NCI-H2029 (cell line): ENCODE data around the gene FAM170B.

Experiments used
- DNase-seq: peaks from one replicate; lab custom pipeline; 2025; lab: John Stamatoyannopoulos, UW

Gene FAM170B

DNA sequence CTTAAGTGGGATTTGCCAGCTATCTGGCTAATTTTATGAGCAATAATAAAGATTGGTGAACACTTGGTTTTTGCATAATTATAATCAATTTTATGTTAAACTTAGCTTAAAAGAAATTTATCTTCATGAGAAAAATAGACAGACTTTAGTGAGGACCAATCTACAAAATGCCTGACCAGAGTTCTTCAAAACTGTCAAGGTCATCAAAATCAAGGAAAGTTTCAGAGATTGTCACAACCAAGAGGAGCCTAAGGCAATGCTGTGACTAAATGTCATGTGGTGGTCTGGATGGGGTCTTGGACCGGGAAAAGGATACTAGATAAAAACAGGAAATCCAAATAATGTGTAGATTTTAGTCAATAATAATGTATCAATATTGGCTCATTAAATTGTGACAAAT is 17.7 kb upstream of the FAM170B start:
- DNase-seq, result no peak

DNA sequence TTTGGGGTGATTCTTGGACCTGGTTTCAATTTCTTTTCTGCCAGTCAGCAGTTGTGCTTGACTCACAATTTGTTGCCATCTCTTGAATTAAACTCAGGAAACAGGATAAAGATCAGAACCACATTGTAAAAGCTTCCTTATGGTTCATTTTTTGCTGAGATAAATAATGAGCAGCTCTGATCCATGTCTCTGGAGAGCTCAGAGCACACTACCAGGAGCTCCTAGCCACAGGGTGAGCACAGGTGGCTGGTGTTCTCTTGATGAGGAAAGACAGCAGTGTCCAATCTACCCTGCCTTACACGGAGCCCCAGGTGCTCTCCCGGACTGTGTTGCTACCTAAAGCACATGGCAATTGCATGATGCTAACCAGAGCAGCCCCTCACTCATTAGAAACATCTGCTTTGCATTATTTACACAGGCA is 17.2 kb upstream of the FAM170B start:
- DNase-seq, result no peak

DNA sequence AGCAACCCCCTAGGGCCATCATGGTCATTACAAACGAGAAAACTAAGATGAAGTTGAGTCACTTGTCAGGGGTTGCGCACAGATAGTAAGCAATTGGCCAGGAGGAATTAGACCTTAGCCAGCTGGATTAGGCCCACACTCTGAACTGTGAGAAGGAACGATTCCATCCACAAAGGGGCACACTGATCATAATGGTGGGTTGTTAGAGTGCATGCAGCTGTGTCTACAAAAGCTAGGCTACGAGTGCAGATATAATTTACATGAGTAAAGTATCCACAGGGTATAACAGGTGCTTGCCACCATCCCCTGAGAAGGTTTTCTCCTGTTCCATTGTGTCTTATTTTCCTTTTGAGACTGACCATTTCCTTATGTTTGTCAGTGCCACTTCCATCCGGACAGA is 16.6 kb upstream of the FAM170B start:
- no peak for DNase-seq

DNA sequence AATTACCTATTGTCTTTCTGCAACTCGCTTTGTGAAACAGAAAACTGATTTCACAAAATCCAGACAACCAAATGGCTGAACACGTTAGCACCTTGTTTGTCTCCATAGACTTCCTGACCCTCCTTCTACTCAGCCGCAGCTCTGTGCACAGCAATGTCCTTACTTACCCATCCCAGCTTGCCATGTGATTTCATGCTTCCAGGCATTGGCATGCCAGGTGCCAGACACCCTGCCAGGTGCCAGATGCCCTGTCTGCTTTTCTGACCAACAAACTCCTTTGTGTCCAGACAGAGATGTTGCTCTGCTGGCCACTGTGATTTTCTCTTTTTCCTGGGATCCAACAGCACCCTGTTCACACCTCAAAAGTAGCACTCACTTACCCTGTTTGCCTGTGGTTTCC is 16.1 kb upstream of the FAM170B start:
- DNase-seq, result no peak

DNA sequence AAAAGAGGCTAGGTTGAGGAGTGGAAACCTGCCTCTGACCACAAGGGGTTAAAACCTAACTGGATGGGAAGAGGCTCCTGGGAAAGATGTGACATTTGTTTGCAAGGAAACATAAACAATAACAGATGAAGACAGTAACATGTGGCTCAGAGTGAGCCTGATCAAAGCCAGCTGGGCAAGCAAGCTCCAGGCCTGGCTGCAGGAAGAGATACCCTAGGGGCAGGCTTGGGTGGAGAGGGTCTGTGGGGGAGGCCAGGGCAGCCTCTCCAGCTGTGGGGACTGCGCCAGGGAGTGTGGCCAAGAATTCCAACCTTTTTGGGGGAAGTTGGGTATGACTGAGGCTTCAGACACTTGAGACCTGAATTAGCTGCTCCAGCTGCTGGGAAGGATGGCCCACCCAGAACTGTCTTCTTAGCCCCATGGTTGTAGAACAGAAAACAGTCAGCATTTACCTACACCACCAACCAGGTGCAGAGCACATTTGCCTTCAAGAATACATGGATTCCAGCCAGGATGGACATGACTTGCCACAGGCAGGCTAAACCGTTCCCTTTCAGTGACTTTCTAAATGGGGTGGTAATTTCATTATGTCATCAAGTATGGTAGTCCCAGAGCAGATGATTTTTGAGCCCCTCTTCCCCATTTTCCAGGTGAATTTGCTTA is 10.4 kb upstream of the FAM170B start:
- DNase-seq, result no peak

DNA sequence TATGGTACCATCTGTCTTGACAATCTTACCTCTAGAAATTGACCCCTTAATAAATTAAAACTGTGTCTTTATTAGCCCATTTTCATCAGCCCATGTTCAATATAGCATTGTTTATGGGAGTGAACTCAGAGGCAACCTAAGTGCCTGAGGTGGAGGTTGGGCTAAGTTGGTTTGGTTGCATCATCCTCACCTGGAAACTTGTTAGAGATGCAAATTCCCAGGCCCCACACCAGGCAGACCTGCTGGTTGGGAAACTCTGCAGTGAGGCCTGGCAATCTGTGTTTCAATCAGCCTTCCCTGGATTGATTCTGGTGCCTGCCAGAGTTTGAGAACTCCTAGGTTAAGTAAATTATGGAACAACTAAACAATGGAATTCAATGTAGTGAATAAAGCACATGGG is 9.4 kb upstream of the FAM170B start:
- no peak for DNase-seq

DNA sequence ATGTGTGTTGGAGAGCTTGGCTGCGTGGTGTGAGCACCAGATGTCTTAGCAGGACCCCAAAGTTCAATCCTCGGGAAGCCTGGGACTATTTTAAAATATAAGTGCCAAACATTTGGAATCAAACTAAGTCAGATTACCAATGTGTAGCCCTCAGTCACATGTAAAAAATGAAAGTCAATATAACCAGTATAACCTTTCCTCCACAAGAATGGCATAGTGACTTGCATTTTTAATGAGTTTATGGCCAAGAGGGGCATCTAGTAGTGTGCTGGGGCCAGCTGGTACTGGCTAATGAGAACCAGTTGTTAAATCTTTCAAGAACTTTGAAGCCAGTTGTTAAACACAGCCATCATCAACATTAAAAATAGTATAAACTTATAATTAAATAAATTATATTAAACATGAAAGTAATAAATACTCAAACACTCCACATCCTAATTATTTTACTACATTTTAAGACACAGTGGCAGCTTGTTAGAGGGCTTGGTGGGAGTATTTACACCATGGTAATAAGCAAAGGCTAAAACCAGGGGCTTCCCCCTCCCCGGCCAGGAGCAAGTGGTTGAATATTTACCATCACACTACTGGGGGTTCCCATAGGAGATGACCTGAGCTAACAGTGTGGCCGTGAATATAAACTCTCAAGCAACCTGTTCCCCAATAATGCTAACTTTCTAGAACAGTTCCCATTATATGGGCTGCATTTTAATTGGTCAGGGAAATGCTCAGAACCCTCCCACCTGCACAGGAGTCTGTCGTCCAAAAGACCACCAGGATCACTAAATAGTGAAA is 7.9 kb upstream of the FAM170B start:
- no peak for DNase-seq

DNA sequence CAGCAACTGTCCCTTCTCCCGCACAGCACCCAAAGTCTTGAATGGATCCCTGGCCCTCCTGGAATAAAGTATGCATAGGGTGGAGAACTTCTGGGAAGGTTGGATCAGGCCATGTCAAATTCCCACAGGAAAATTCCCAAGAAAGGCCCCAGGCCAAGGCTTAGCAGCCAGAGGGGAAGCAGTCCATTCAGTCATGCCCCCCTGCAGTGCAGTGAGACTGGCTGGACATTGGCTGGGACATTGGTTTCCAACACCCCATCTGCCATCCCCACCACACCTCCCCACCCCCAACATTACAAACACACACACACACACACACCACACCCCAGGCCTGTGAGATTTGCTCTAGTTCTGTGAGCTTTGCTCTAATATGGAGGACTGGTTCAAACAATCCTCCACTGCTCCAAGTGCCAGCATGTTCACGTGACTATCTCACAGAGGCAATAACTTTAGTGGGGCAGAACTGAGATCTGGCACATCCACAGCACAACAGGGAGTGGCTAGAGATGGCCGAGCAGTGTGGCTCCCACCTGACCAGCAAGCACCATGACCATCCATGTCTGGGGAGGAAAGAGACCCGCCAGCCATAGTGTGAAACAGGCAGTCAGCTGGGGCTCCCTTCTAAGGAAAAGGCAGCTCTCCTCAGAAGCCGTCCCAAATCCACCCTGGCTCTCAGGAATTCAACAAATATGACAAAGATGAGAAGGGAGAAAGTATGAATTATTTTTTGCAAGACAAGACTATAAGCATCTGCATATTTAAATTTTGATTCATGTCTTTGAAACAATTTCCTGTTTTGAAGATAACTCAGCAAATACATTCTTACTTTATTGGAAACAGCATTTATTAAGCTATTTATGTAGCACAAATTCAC is 6.7 kb upstream of the FAM170B start:
- DNase-seq, result no peak

DNA sequence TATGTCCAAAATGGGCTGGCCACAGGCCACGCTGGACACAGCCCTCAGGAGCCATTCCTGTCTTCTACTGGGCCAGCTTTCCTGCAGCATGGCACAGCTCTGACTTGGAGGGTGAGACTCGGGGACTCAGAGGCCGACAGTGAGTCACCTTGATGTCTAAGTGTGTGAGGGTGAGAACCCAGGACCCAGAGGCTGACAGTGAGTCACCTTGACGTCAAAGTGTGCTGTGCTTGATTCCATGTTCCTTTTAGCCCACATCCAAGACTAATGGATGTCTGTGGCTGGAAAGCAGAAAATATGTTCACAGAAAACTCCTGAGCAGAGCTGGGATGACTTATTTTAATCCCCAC is 6.0 kb upstream of the FAM170B start:
- no peak for DNase-seq

DNA sequence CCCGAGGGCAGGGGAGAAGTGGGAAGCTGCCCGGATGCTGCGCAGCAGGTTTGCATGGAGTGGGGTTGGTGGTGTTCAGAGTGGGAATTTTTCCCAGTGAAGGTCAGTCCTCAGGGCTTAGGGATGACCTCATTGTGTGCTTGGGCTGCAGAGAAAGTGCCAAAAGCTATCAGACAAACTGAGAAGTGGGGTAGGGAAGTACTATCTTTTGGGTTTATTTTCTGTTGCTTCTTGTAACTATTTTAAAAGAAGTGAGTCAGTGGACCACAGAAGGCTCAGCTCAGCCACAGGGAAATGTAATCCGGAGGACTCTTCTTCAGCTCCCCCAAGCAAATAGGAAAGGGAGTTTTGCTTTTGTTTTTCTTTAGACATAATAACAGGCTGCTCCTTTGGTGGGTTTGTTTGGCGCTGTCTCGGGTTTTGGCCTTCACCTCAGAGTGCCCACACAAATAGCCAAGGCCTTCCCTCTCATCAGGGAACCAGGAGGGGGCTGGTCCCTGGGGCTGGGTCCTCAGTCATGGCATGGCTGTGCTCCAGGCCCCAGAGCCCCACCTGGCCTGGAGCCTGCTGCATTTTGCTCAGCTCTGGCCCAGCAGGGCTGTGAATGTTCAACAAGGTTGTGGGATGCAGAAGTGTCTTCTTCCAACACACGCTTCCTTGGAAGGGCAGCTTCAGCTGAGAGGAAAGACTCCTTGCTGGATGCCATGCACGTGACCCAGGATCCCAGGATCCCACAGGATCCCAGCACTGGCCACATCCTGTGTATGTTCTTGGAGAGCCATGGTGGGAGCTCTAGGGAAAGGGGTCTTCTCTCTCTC is 5.4 kb upstream of the FAM170B start:
- DNase-seq, result no peak

DNA sequence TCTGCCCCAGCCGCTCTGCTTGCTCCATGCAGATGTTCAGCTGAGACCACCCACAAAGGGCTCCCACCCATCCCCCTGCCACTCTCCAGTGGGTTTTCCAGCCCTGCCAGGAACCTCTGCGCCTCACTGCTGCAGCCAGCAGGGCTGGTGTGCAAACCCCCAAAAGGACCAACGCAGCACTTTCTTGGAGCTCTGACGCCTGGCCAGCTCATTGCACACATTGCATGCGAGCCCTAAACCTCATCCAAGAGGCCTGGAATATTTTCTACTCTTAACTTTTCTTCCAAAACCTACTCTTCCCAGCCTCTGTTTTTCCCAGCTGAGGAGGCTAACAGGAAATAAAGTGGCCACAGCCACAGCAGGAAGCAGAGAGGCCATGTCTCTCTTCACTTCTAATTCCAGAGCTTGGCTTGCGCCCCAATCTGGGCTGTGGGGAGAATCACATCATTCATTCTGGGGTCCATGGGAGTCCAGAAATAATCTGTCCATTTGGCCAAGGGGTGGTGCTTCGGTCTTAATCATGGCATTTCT is 4.6 kb upstream of the FAM170B start:
- DNase-seq, result no peak

DNA sequence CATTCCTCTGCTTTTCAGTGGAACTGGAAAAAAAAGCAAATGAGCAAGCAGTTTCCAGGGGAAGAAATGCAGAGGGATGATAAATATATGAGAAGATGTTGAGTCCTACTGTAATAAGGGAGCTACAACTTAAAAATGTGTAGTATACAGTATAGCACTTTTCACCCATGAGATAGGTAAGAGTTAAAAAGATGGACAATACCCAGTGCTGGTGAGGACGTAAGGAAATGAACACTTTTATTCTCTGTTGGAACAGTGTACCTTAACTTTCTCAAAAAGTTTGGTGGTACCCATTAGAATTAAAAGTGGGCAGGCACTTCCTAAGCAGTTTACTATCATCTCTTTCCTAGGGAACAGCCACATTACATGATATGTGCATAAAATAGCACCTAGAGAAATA is 2.7 kb upstream of the FAM170B start:
- DNase-seq, result no peak

DNA sequence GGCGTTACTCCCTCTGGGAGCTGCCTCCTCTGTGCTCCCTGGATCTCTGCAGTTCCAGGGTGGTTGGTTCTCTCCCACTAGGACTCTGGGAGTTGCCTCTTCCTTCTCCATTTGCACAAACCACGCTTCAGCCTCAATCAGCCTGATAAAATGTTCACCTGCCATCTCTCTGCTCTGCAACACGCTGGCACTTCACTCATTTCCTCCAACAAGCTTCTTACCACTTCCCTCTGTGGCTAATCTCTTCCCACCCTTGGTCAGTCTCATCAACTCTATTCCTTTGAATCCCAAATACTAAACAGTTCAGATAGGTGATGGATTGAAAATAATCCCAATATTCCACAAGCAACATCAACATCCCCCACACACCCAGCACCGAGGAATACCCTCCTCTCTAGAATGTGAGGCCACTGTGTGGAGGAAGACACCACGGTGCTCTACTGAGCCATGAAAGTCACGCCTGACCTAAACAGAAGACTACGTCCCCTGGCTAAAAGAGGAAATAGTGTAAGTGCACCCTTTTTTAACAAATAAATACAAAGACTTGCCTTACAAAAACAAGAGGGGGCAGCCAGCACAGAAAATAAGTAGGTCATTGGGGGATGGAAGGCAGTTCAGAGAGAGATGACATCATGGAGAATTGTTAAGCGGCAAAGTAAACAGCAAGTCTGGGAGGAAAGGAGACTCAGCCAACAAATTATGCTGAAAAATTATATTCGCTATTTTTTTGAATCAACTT is 1.9 kb upstream of the FAM170B start:
- no peak for DNase-seq

DNA sequence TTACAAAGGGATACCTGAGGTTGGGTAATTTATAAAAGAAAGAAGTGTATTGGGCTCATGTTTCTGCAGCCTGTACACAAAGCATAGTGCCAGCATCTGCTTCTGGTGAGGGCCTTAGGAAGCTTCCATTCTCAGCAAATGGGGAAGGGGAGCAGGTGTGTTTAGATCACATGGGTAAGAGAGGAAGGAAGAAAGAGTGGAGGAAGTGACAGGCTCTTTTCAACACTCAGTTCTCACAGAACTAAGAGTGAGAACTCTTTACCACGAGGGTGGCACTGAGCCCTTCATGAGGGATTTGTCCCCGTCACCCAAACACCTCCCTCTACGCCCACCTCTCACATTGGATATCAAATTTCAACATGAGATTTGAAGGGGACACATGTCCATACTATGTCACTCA is 506 bp upstream of the FAM170B start:
- DNase-seq, result no peak

DNA sequence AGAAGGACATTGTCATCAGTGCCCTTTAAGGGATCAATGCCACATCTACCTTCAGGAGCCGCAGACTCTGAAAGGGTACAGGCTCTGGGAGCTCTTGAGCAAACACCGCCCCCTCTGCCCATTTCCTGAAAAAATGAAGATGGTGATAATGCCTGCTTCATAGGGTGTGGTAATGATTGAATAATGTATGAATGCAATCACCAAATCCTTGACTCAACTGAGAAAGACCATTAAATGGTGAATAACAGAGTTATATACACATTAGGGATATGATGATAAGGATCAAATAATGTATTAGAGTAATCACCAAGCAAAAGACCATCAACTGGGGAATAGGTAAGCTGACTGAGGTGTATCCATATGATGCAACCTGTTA is 1.5 kb downstream of the FAM170B start:
- DNase-seq, result no peak

DNA sequence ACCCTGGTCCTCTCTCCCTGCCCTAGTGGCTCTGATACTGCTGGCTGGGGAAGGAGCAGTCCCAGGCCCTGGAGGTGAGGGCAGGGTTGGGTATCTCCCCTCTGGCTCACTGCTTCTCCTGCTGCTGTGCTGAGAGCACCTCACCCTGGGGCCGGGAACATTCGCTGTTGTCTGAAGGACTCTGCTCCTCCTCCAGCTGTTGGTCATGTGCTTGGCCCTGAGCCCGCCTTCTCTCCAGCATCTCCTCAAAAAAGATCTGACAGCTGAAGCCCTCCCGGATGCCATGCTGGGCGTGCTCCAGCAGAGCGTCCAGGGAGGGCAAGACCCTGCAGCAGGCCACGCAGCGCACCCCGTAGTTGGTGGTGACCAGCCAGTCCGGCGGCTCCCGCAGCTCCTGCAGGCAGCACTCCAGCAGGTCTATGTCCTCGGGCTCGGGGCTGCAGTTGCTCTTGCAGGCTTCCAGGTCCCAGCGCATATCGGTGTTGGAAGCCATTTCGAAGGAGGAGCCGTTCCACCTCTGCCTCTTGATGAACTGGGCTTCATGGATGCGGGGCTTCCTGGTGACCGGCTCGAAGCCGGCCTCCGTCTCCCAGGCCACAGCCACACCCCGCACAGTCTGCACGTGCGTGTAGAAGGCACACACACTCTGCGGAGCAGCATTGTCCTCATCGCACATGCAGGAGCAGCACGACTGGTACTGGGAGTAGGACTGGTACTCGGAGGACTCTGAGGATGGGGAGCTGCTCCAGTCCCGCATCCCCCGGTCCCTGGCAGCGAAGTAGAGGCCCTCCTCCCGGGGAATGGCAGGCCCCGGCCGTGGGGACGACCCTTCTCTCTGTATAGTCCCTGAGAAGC is 2.1 kb downstream of the FAM170B start:
- no peak for DNase-seq

DNA sequence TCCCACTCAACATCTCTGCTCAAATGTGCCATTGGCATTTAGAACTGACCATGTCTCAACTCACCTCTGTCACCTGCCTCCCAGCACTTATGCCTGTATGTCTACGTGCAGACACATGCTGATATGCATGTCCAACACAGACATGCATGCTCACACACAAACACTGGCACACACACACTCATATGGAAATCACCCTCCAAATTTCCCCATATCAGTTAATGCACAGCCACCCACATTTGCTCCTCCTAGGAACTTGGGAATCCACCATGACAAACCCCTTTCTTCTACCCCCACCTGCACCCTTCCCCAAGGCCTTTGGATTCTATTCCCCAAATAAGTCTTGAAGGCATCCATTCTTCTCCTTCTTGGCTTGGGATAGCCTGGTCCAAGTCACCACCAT is 4.4 kb downstream of the FAM170B start:
- DNase-seq, result no peak

DNA sequence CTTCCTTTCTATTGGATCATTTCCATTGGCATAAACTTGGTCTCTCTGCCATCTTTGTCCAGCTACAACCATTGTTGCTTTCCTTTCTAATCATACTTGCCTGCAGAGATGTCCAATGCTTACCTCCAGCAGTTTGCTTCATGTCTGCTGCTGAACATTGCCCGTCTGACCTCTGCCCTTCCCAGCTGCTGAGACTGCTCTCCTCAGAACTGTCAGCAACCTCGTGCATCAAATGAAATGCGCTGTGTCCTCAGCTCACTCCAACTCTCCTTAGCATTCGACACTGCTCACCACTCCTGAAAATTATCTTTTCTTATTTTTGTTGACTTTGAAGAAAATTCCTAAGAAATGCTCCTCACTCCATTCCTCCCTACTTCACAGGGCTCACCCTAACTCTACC is 5.0 kb downstream of the FAM170B start:
- no peak for DNase-seq

DNA sequence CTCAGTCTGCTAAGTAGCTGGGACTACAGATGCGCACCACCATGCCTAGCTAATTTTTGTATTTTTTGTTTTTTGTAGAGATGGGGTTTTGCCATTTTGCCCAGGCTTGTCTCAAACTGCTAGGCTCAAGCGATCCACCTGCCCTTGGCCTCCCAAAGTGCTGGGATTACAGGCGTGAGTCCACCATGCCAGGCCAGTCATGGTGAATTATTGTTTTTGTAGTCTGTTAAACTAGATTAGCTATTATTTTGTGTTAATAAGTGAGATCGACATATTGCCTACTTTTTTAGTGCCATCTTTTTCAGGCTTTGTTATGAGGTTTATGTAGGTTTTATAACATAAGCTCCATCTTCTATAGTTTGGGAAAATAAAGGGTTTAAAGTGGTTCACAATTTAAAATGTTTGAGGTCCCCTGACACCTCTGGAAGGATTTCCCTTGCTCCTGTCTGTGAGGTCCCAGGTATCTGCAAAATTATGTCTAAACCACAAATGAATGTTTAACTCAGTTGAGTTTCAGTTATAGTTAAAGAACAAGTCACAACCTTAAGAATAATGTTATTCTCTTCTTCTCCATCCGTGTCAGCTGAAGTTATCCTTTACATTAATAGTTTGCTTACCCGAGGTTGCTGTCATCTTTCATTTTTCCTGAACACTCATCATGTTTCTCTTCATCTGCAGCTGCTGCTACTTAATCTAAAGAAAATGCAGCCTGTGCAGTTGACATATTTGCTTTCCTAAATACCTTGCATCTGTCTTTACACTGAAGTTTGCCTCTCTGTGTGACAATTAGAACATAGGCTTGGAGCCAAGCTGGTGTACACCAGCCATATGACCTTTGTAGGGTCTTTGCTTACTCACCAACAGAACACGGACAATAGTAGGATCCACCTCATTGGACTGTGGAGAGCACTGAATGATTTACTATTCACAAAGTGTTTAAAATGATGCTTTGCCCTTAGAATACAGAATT is 9.6 kb downstream of the FAM170B start:
- DNase-seq, result no peak
